CD4-positive, alpha-beta T cell treated with Interleukin-1 beta for 1 hour (primary cell): ENCODE data around the gene MAPKAPK2.

Experiments
- DNase-seq, 2 donors: peaks; one replicate each; pipeline ENCODE4 v3.0.0-alpha.2; 2020 to 2022

MAPKAPK2 gene

GRCh38 chr1:206661161-206661820 lies 23.4 kb upstream of the MAPKAPK2 start:
- DNase-seq = no peak

GRCh38 chr1:206662396-206663092 lies 22.2 kb upstream of the MAPKAPK2 start:
- DNase-seq = no peak

GRCh38 chr1:206663362-206663761 lies 21.3 kb upstream of the MAPKAPK2 start:
- DNase-seq = no peak

- DNase-seq = peak; percentile 62 to 75
Observed at GRCh38 chr1:206663832-206664652, 20.7 kb upstream of the MAPKAPK2 start.

GRCh38 chr1:206664740-206665139 lies 20.0 kb upstream of the MAPKAPK2 start:
- DNase-seq = no peak

GRCh38 chr1:206666031-206666561 lies 18.6 kb upstream of the MAPKAPK2 start:
- DNase-seq = no peak

GRCh38 chr1:206666954-206667665 lies 17.6 kb upstream of the MAPKAPK2 start:
- DNase-seq = no peak

- no peak for DNase-seq
Observed at GRCh38 chr1:206668351-206668750, 16.4 kb upstream of the MAPKAPK2 start.

GRCh38 chr1:206668874-206669410 lies 15.8 kb upstream of the MAPKAPK2 start:
- no peak for DNase-seq

- DNase-seq = no peak
Observed at GRCh38 chr1:206672011-206672688, 12.6 kb upstream of the MAPKAPK2 start.

GRCh38 chr1:206672844-206673758 lies 11.6 kb upstream of the MAPKAPK2 start:
- DNase-seq = no peak

- no peak for DNase-seq
Observed at GRCh38 chr1:206674236-206674635, 10.5 kb upstream of the MAPKAPK2 start.

- no peak for DNase-seq
Observed at GRCh38 chr1:206674745-206675175, 9.9 kb upstream of the MAPKAPK2 start.

GRCh38 chr1:206676499-206676898 lies 8.2 kb upstream of the MAPKAPK2 start:
- no peak for DNase-seq

GRCh38 chr1:206678490-206678889 lies 6.2 kb upstream of the MAPKAPK2 start:
- DNase-seq = no peak

GRCh38 chr1:206679738-206680211 lies 4.9 kb upstream of the MAPKAPK2 start:
- peak in 1 of 2 donors; percentile 51 for DNase-seq

- no peak for DNase-seq
Observed at GRCh38 chr1:206680279-206680678, 4.4 kb upstream of the MAPKAPK2 start.

- DNase-seq = no peak
Observed at GRCh38 chr1:206681359-206681758, 3.3 kb upstream of the MAPKAPK2 start.

- no peak for DNase-seq
Observed at GRCh38 chr1:206682111-206682510, 2.6 kb upstream of the MAPKAPK2 start.

- no peak for DNase-seq
Observed at GRCh38 chr1:206683313-206683712, 1.4 kb upstream of the MAPKAPK2 start.

- no peak for DNase-seq
Observed at GRCh38 chr1:206684003-206684402, 702 bp upstream of the MAPKAPK2 start.
